ENCODE data around the gene BCL2L14.

DNA sequence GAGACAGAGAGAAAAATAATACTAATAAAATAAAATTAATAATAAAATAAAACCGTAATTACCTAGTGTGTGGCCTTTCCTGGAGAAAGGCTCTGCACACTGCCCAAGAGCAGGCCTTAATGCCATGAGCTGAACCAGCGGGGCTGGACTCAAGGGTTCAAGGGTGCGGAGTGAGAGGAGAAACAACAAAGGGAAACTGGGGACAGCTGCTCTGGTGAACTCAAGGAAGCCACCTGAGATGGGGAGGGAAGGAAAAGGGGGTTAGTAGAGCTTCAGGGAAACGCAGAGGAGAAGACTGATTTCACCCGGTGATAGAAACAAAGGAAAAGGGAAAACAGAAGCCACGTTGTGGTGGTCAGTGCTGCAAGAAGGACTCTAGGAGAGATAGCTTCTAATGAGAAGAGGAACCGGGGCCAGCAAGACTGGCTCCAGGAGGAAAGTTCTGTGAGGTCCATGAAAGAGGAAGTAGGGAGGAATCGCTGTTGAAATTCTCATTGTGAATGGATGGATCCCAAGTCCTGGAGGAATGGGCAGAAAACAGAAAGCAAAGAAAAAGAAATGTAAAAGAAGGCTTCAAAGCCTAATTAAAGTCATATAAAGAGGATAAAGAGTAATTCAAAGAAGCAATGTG is 48.3 kb upstream of the BCL2L14 start:
- TF ChIP-seq SP1 (IDR thresholded peaks at IDR 0.05; ENCODE audit: low read depth): no peak
- TF ChIP-seq, protein P1, sequence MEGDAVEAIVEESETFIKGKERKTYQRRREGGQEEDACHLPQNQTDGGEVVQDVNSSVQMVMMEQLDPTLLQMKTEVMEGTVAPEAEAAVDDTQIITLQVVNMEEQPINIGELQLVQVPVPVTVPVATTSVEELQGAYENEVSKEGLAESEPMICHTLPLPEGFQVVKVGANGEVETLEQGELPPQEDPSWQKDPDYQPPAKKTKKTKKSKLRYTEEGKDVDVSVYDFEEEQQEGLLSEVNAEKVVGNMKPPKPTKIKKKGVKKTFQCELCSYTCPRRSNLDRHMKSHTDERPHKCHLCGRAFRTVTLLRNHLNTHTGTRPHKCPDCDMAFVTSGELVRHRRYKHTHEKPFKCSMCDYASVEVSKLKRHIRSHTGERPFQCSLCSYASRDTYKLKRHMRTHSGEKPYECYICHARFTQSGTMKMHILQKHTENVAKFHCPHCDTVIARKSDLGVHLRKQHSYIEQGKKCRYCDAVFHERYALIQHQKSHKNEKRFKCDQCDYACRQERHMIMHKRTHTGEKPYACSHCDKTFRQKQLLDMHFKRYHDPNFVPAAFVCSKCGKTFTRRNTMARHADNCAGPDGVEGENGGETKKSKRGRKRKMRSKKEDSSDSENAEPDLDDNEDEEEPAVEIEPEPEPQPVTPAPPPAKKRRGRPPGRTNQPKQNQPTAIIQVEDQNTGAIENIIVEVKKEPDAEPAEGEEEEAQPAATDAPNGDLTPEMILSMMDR (IDR thresholded peaks at IDR 0.05 in 2 of 3, conservative IDR thresholded peaks at IDR 0.05 in 1 of 3; ENCODE audit: borderline replicate concordance in 1 of 3, insufficient read depth in 1 of 3, low read depth in 2 of 3, low read length in 2 of 3): no peak
- TF ChIP-seq ZNF274 (IDR thresholded peaks at IDR 0.05; ENCODE audit: low read depth, low read length): no peak
- no peak for TF ChIP-seq POLR2AphosphoS5 (IDR thresholded peaks at IDR 0.05; ENCODE audit: low read depth, low read length)

All from HCT116 (cell line).